Heart right ventricle (tissue), 16 donors: ENCODE measurements around the gene PRR15. TPM values are rescaled to one million over a fixed set of nuclear protein-coding genes. Genes with fewer than 3 reads are reported as not detected.

Experiments
- ATAC-seq, 8 donors: fragments of 200-7000 bp; cut with Tn5 transposase; one replicate each; pipeline ENCODE4 v1.9.1; 2020; ENCODE audit warnings: mild to moderate bottlenecking in 8 of 8, moderate library complexity in 8 of 8, moderate number of reproducible peaks in 1 of 8
- DNase-seq, 2 donors: peaks; one replicate each; pipeline ENCODE4 v3.0.0-alpha.2; 2020
- H3K27ac ChIP-seq, 10 donors: fragments of 200-600 bp; sonication (generic) in 2 of 10; one replicate each; pipeline versions ENCODE4 v1.5.0 to v1.8.0; 2020 to 2022; ENCODE audit warnings: mild to moderate bottlenecking in 3 of 10
- H3K27me3 ChIP-seq, 7 donors: fragments of 200-600 bp; one replicate each; pipeline ENCODE4 v1.8.0; 2021 to 2022; ENCODE audit warnings: mild to moderate bottlenecking in 2 of 7
- H3K36me3 ChIP-seq, 9 donors: fragments of 200-600 bp; sonication (generic) in 1 of 9; one replicate each; pipeline versions ENCODE4 v1.5.0 to v1.8.0; 2020 to 2022; ENCODE audit warnings: mild to moderate bottlenecking in 2 of 9
- H3K4me1 ChIP-seq, 9 donors: fragments of 200-600 bp; sonication (generic) in 1 of 9; one replicate each; pipeline versions ENCODE4 v1.5.0 to v1.8.0; 2020 to 2022; ENCODE audit warnings: mild to moderate bottlenecking in 4 of 9
- H3K4me3 ChIP-seq, 10 donors: fragments of 200-600 bp; sonication (generic) in 2 of 10; one replicate each; pipeline versions ENCODE4 v1.5.0 to v1.8.0; 2020 to 2022; ENCODE audit warnings: mild to moderate bottlenecking in 7 of 10, moderate library complexity in 2 of 10
- H3K9me3 ChIP-seq, 11 donors: fragments of 200-600 bp in 10 of 11; sonication (generic) in 2 of 11; one replicate each; pipeline versions ENCODE4 v1.5.0 to v1.8.0; 2013 to 2022; ENCODE audit warnings: mild to moderate bottlenecking in 2 of 11, control low read depth in 1 of 11, moderate library complexity in 1 of 11
- WGBS, 2 donors: extraction: QIAGEN DNeasy Blood & Tissue Kit; methylation state at CpG; one replicate each; pipeline ENCODE4 v1.1.7; 2013; ENCODE audit warnings: inconsistent platforms in 1 of 2; 5-methylcytosine and 5-hydroxymethylcytosine counted together
- intact Hi-C, 10 donors: fragments of 100-400 bp; cut with DNase I; formaldehyde crosslinking; loops; one replicate each; pipeline versions ENCODE4 v1.11.1 to v1.14.2; 2022
- polyA plus RNA-seq, 2 donors: library from polyadenylated mRNA; stranded (reverse); fragments of 200-250 nt; gene quantifications; one replicate each; pipeline ENCODE4 v1.2.3, GENCODE V29; 2013
- total RNA-seq, 10 donors: library from RNA; stranded (reverse); fragmentation: NEBNext Ultra II Directional in 3 of 10; extraction: Animal tissue kit (Norgen Biotek cat#: 25700) in 3 of 10; gene quantifications; one replicate each; pipeline versions ENCODE4 v1.2.1 to v1.2.4, GENCODE V29; 2021 to 2023
- TF ChIP-seq, protein P1 (sequence below), 9 donors: fragments of 200-600 bp; sonication (generic) in 2 of 9; IDR thresholded peaks; one replicate each; pipeline versions ENCODE4 v1.5.0 to v1.8.0; 2021 to 2022; ENCODE audit warnings: antibody characterized with exemption in 9 of 9, mild to moderate bottlenecking in 5 of 9, moderate library complexity in 1 of 9
- donor health status: Arrhythmogenic right ventricular cardiomyopathy.
- donor health status: ischemic (EF 13 %, LVEDD 7.1; RV severe dilation, severe dysfunction).
- donor health status: healthy with polysubstance abuse.
- donor health status: DM: no; HTN: yes; CAD: no.
- donor health status: DM: no; HTN: no; CAD: no.
- donor health status: ischemic (EF 25% LVEDD 6.9; RV normal size, moderate dysfunction).
- donor health status: ischemic (EF 25% LVEDD 5.7; RV mildly dilated, moderate dysfunction).
- donor health status: healthy.
- donor health status: DM: yes; HTN: yes; CAD: no.
- donor health status: Ischemic cardiomyopathy.
- donor health status: ischemic (EF 35%, LVEDD 5.7; RV mildly dilated, moderate dysfunction).
- donor health status: nonischemic (EF 11% LVEDD 7.7; RV severe dilation, severe dysfunction).
- donor health status: DM: yes; HTN: yes; CAD: no.
- donor health status: PGD.
- donor health status: ischemic (EF 29% LVEDD 5.4; RV normal size, mild dysfunction).
- donor health status: nonischemic (EF 23%, LVEDD 6.1; RV moderate dilation, normal function).

The PRR15 gene
- total and polyA plus RNA-seq, 12 donors: 0.14 to 0.49 (median 0.26) TPM; not detected in 5

DNA sequence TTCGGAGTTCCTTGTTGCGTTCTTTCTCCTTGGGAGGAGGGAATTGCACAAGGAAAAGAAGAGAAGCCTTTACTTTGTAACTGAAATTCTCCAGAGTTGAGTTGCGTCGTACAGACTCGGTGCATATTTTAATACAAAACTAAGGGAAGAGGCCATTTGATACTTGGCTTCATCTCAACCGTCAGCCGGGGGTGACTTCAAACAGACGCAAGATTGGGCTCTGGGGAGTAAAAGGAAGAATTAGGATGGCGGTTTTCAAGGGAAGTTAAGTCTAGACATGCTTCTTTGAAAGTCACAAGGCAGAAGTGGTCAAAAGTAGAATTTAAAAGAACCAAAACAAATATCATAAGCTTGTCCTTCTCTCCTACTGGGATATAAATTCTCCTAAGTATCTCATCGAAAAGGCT is 1.6 kb downstream of the PRR15 start:
- ATAC-seq: peak in 3 of 8 donors; percentile 1 to 16 (median 2)
- Histone ChIP-seq H3K4me1 (peaks cover 16 to 41% (median 34%) of the 10 kb centered on the region in 9 donors), H3K4me3 (peak overlapping the region; percentile 42 to 69 (median 57)), H3K27ac (peak overlapping the region in 2 of 10 donors; percentile 35 to 56), H3K27me3 (peaks cover 0 to 98% (median 65%) of the 10 kb centered on the region in 7 donors), H3K9me3 (no peaks in the 10 kb centered on the region), H3K36me3 (no peaks in the 10 kb centered on the region)
- 5 to 7% methylated on average over 10 of the region's 10 CpGs for WGBS, 2 donors
- no peak for DNase-seq
- TF ChIP-seq, protein P1, sequence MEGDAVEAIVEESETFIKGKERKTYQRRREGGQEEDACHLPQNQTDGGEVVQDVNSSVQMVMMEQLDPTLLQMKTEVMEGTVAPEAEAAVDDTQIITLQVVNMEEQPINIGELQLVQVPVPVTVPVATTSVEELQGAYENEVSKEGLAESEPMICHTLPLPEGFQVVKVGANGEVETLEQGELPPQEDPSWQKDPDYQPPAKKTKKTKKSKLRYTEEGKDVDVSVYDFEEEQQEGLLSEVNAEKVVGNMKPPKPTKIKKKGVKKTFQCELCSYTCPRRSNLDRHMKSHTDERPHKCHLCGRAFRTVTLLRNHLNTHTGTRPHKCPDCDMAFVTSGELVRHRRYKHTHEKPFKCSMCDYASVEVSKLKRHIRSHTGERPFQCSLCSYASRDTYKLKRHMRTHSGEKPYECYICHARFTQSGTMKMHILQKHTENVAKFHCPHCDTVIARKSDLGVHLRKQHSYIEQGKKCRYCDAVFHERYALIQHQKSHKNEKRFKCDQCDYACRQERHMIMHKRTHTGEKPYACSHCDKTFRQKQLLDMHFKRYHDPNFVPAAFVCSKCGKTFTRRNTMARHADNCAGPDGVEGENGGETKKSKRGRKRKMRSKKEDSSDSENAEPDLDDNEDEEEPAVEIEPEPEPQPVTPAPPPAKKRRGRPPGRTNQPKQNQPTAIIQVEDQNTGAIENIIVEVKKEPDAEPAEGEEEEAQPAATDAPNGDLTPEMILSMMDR (IDR thresholded peaks at IDR 0.05): no peak
- intact Hi-C loops: no loop called here

GRCh38 chr7:29565634-29565981 is 2.0 kb downstream of the PRR15 start:
- Histone ChIP-seq H3K27me3 (peaks cover 0 to 98% (median 68%) of the 10 kb centered on the region in 7 donors), H3K4me1 (peaks cover 16 to 41% (median 34%) of the 10 kb centered on the region in 9 donors), H3K36me3 (no peaks in the 10 kb centered on the region), H3K4me3 (peak overlapping the region; percentile 37 to 69 (median 57)), H3K9me3 (no peaks in the 10 kb centered on the region), H3K27ac (peak overlapping the region in 1 of 10 donors; percentile 35)
- DNase-seq (no peak), ATAC-seq (no peak)
- TF ChIP-seq, protein P1 (IDR thresholded peaks at IDR 0.05): no peak
- 17% methylated on average over 13 of the region's 13 CpGs for WGBS, 2 donors
- intact Hi-C loops: no loop called here

GRCh38 chr7:29565982-29566746 is 2.5 kb downstream of the PRR15 start:
- 1 to 4% methylated on average over 54 to 56 of the region's 56 CpGs for WGBS, 2 donors
- TF ChIP-seq, protein P1 (IDR thresholded peaks at IDR 0.05): no peak

DNA sequence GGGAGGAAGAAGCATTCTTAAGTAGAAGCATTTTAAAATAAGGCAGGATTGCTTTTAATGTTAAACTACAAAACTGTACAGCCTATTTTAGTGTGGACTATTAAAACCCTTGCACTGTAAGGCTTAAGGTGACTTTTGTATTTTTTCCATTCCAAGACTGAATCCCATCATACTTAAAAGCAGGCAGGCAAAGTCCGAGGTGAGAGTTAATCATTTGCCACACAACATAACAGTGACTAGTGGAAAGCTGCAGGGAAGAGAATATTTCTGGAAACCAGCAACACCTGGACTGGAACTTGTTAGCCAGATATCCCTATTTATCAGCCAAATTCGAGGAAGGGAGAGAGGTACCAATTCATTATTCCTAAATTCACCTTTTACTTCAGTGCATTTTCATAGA is 3.5 kb downstream of the PRR15 start:
- Histone ChIP-seq H3K36me3 (no peaks in the 10 kb centered on the region), H3K27me3 (peaks cover 0 to 85% (median 65%) of the 10 kb centered on the region in 7 donors), H3K9me3 (no peaks in the 10 kb centered on the region), H3K4me3 (no peak overlapping the region), H3K27ac (no peak overlapping the region), H3K4me1 (peaks cover 16 to 41% (median 34%) of the 10 kb centered on the region in 9 donors)
- ATAC-seq (no peak), DNase-seq (no peak)
- TF ChIP-seq, protein P1 (IDR thresholded peaks at IDR 0.05): no peak
- intact Hi-C loops: no loop called here
- 93 to 97% methylated on average over 2 of the region's 2 CpGs for WGBS, 2 donors

More at GRCh38 chr7:29565982-29566746, 2.5 kb downstream of the PRR15 start:
- peak in 1 of 2 donors; percentile 20 for DNase-seq
- intact Hi-C loops: no loop called here
- H3K4me3 ChIP-seq: peak overlapping the region; percentile 37 to 69 (median 56)
- ATAC-seq: peak in 6 of 8 donors; percentile 27 to 46 (median 30)
- no peaks in the 10 kb centered on the region for H3K36me3 ChIP-seq
- H3K27ac ChIP-seq: no peak overlapping the region
- peaks cover 0 to 94% (median 69%) of the 10 kb centered on the region in 7 donors for H3K27me3 ChIP-seq
- peaks cover 16 to 41% (median 34%) of the 10 kb centered on the region in 9 donors for H3K4me1 ChIP-seq
- H3K9me3 ChIP-seq: no peaks in the 10 kb centered on the region
